HG03135 (cell line): ENCODE results near the gene CLEC6A.
"Not testable (repeated sequence)": the region's sequence is repeated elsewhere in the genome, so short reads cannot be mapped to it uniquely, and the experiment has no call there.

Source experiments
- ATAC-seq: cut with Tn5 transposase; IDR thresholded peaks from one replicate; pipeline ENCODE4 v1.9.1; 2021; ENCODE audit warnings: mild to moderate bottlenecking, moderate library complexity; ENCODE audit not compliant: unreplicated experiment

Gene CLEC6A

DNA sequence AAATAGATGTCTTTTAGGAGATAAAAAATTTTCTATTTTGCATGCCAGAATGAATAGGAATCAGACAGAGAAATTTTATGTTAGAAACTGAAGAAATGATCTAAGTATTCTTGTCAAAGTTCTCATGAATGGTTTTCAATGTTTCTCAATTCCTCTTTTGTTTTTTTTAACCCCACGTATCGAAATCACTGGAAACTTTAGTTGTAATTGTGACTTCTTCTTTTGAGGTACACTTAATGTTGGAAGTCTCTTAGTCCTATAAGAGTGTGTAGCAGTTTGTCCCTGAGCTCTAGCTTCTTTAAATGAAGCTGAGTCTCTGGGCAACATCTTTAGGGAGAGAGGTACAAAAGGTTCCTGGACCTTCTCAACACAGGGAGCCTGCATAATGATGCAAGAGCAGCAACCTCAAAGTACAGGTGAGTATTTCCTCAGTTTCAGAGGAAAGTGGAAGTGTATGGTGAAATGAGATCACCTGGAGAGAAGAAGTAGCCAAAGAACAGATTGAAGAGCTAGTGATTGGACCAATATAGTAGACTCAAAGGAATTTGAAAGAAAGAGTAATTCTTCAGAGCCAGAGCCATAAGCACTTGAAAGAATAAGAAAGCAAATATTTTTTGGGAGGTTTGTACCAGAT is at the start of gene CLEC6A:
Gene CLEC6A (plus strand): TSS at position 236 of the 634 bp plus-strand sequence. CDS start 150 bp downstream, at position 386.
- ATAC-seq, result no peak

DNA sequence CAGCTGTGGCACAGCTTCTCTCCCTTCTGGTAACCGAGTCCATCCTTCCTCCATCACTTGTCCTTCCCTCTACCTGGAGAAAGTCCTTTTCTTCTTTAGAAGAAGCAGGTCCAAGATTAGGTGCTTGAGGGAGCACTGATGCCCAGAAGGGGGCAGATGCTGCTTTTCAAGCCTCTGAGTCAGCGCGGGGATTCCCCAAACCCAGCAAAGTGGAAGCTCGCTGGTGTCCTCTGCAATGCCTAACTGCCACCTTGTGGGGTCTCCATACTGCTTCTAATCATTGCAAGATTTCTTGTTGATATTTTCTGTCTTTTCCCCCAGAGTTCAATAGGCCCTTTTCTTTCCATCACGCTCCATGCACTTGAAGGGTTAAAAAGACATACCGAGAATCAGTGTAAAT is 36.2 kb upstream of the CLEC6A start:
- ATAC-seq, result not testable (repeated sequence)

DNA sequence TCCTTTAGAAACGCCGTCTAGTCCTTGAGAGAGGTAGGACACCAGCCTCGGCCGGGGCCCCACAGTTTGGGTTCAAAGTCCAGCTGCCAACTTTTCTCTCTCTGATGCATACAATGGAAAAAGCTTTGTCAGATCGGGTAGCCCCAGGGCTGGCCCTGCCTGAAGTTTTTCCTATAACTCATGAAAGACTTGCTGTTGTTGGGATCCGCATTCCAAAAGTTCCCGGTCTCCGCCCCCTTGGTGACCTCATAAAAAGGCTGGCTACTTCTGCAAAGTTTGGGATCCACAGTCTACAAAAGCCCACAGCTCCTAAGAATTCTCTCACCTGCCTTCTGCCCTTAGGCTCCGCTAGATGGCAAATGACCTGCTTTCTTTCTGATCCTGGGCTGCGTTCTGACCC is 35.3 kb upstream of the CLEC6A start:
- ATAC-seq, result no peak

- not testable (repeated sequence) for ATAC-seq
Observed at GRCh38 chr12:8444536-8445278, 11.1 kb upstream of the CLEC6A start.

GRCh38 chr12:8445731-8446130 is 10.0 kb upstream of the CLEC6A start:
- ATAC-seq, result no peak

GRCh38 chr12:8446642-8447547 is 8.9 kb upstream of the CLEC6A start:
- ATAC-seq, result no peak

GRCh38 chr12:8449355-8449859 is 6.4 kb upstream of the CLEC6A start:
- no peak for ATAC-seq

- ATAC-seq, result no peak
Observed at GRCh38 chr12:8452036-8452435, 3.7 kb upstream of the CLEC6A start.

- no peak for ATAC-seq
Observed at GRCh38 chr12:8453021-8453513, 2.7 kb upstream of the CLEC6A start.

GRCh38 chr12:8453796-8454195 is 2.0 kb upstream of the CLEC6A start:
- ATAC-seq, result no peak

GRCh38 chr12:8455271-8455670 is 491 bp upstream of the CLEC6A start:
- no peak for ATAC-seq

DNA sequence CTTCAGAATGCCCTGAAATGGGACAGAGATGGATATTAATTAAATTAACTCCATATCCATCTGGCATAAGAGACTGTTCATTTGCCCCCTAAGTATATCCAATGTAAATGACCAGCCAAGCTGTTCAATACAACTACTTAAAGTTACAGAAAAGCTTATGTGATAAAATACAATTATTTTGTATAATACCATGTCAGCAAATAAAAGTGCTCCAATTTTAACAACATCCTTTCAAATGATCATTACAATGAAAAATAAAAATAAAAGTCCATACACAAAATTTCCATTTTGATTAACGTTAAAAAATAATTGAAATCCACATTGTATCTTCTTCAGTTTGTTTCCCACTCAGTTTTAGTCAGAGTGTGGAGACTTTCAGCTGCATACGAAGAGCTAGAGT is 5.7 kb downstream of the CLEC6A start:
- ATAC-seq, result no peak

- ATAC-seq, result no peak
Observed at GRCh38 chr12:8465301-8465996, 9.7 kb downstream of the CLEC6A start.

GRCh38 chr12:8466241-8466640 is 10.5 kb downstream of the CLEC6A start:
- ATAC-seq, result no peak

GRCh38 chr12:8471090-8471489 is 15.3 kb downstream of the CLEC6A start:
- ATAC-seq, result no peak

DNA sequence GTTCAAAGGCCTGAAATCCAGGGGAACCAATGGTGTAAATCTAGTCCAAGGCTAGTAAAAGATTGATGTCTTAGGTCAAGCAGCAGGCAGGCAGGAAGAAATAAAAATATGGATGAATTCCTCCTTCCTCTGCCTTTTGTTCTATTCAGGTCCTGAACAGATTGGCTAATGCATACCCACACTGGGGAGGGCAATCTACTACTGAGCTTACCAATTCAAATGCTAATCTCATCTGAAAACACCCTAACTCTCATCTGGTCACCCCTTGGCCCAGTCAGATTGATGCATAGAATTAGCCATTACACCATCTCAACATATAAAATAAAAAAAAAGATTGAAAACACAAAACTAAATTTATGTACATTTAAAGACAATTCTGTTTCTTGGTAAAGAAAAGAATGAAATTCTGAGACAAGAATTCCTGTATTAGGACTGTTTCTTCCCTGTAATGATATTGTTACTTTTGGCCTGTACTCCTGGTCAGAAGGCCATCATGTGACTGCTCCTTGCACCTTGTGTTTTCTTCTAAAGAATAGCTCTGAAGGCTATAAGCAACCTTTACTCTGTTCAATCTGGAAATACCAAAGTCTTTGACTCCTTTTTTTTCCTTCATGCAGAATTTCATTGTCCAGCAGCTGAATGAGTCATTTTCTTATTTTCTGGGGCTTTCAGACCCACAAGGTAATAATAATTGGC is 19.9 kb downstream of the CLEC6A start:
- ATAC-seq, result no peak

- no peak for ATAC-seq
Observed at GRCh38 chr12:8482571-8483061, 26.9 kb downstream of the CLEC6A start.

DNA sequence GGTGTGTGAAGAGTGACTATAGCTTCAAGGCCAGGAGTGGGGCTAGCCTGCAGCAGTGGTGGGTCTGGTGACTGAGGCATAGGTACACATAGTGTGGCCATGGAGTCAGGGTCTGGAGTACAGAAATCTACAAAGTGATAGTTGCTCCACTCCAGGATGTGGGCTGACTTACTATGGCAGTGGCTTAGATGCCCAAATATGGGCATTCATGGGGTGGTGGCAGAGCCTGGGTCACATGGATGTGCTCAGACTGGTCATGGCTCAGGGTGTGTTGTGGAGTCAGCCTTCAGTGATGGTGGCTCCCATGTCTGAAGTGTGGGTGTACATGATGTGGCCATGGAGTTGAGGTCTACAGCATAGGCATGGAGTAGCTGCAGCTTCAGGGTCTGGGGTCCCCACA is 27.3 kb downstream of the CLEC6A start:
- no peak for ATAC-seq

DNA sequence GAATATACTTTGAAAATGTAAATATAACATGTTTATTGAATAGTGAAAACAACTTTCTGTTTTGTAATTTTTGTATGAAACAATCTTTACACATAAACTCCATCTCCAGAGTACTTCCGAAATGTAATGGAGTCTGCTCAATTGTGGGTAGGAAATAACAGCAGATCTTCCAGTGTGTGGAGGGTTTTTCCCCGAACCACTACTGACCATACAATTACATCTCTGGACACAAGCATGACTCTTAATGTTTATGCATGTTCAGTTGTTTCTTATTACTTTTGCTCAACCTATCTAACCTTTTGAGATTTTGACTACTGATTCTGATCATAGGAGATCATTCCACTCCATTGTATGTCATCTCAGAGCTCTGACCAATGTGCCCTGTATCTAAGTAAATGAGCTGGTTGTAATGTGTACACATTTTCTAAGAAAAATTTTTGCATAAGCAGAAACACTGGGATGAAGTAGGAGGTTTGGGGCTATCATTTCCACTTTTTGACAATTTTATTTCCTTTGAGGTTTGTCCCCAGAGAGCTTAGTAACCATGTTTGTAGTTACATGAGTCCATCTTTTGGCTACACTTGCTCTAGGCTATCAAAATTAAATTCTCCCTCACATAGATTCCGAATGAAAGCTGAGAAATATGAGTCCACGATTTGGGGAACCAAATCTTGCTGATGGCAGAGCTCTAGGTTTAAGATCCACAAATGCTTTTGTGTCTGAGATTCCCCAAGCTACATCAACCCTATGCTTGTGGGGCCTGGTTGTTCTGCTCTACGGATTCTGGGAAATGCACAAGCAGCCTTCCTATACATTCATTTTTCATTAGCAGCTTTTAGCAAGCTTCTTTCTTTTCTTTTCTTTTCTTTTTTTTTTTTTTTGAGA is 36.1 kb downstream of the CLEC6A start:
- ATAC-seq, result no peak
